Liver (tissue), 3 donors: ENCODE results near the gene L3MBTL3.

Experiments used
- EGR1 ChIP-seq, 2 donors: IDR thresholded peaks; 2 replicates each; pipeline ENCODE4 v1.6.1; 2016 to 2018; ENCODE audit warnings: antibody characterized with exemption in 2 of 2, low read depth in 2 of 2
- FOXA2 ChIP-seq: IDR thresholded peaks from 2 replicates; pipeline ENCODE4 v1.6.1; 2016; ENCODE audit warnings: antibody characterized with exemption
- GABPA ChIP-seq, 2 donors: IDR thresholded peaks in 1 of 2; conservative IDR thresholded peaks in 1 of 2; 2 replicates each; pipeline ENCODE4 v1.6.1; 2016; ENCODE audit warnings: antibody characterized with exemption in 2 of 2, mild to moderate bottlenecking in 1 of 2, moderate library complexity in 1 of 2
- HNF4A ChIP-seq, 2 donors: conservative IDR thresholded peaks; 2 replicates each; pipeline ENCODE4 v1.6.1; 2016; ENCODE audit warnings: antibody characterized with exemption in 2 of 2, mild to moderate bottlenecking in 2 of 2
- NR2F2 ChIP-seq: IDR thresholded peaks from 2 replicates; pipeline ENCODE4 v1.6.1; 2016; ENCODE audit warnings: antibody characterized with exemption
- RAD21 ChIP-seq, 2 donors: IDR thresholded peaks; 2 replicates each; pipeline ENCODE4 v1.6.1; 2016; ENCODE audit warnings: antibody characterized with exemption in 2 of 2, mild to moderate bottlenecking in 2 of 2
- RXRA ChIP-seq, 2 donors: IDR thresholded peaks; 2 replicates each; pipeline ENCODE4 v1.6.1; 2017 to 2018; ENCODE audit warnings: antibody characterized with exemption in 2 of 2, mild to moderate bottlenecking in 1 of 2
- TF ChIP-seq, protein P1 (sequence below): fragments of 150-350 bp; IDR thresholded peaks from 2 replicates; pipeline ENCODE4 v1.5.1; 2017; ENCODE audit warnings: improper control_type of control experiment, low read depth, low read length; ENCODE audit not compliant: missing input control
- TF ChIP-seq, protein P2 (sequence below): IDR thresholded peaks from 2 replicates; pipeline ENCODE4 v1.6.1; 2016; ENCODE audit warnings: antibody characterized with exemption, mild to moderate bottlenecking
- TF ChIP-seq, protein P3 (sequence below): IDR thresholded peaks from 2 replicates; pipeline ENCODE4 v1.6.1; 2016; ENCODE audit warnings: antibody characterized with exemption
- TF ChIP-seq, protein P4 (sequence below): IDR thresholded peaks from 2 replicates; pipeline ENCODE4 v1.6.1; 2016; ENCODE audit warnings: antibody characterized with exemption
- donor health status: healthy.
- donor health status: healthy.

DNA sequence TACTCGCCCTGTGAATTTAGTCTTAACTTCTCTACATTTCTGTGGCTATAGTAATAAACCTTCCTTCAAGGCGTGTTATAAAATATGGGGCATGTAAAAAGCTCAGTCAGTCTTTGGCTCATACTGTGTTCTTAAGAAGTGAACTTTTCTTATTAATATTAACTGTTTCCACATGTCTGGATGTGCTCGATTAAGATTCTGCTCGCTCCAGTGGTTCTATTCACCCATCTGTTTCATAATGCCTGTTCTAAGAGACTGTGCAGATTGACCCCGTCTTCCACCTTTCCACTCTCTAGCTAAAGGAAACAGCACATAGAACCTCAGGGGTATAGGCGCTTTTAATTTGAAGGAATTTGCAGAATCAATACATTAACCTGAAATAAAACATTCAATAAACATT is 99.9 kb downstream of the L3MBTL3 start:
- TF ChIP-seq, protein P1, sequence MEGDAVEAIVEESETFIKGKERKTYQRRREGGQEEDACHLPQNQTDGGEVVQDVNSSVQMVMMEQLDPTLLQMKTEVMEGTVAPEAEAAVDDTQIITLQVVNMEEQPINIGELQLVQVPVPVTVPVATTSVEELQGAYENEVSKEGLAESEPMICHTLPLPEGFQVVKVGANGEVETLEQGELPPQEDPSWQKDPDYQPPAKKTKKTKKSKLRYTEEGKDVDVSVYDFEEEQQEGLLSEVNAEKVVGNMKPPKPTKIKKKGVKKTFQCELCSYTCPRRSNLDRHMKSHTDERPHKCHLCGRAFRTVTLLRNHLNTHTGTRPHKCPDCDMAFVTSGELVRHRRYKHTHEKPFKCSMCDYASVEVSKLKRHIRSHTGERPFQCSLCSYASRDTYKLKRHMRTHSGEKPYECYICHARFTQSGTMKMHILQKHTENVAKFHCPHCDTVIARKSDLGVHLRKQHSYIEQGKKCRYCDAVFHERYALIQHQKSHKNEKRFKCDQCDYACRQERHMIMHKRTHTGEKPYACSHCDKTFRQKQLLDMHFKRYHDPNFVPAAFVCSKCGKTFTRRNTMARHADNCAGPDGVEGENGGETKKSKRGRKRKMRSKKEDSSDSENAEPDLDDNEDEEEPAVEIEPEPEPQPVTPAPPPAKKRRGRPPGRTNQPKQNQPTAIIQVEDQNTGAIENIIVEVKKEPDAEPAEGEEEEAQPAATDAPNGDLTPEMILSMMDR: no peak
- TF ChIP-seq NR2F2: no peak
- TF ChIP-seq RAD21 (IDR thresholded peaks at IDR 0.05): no peak
- TF ChIP-seq, protein P2, sequence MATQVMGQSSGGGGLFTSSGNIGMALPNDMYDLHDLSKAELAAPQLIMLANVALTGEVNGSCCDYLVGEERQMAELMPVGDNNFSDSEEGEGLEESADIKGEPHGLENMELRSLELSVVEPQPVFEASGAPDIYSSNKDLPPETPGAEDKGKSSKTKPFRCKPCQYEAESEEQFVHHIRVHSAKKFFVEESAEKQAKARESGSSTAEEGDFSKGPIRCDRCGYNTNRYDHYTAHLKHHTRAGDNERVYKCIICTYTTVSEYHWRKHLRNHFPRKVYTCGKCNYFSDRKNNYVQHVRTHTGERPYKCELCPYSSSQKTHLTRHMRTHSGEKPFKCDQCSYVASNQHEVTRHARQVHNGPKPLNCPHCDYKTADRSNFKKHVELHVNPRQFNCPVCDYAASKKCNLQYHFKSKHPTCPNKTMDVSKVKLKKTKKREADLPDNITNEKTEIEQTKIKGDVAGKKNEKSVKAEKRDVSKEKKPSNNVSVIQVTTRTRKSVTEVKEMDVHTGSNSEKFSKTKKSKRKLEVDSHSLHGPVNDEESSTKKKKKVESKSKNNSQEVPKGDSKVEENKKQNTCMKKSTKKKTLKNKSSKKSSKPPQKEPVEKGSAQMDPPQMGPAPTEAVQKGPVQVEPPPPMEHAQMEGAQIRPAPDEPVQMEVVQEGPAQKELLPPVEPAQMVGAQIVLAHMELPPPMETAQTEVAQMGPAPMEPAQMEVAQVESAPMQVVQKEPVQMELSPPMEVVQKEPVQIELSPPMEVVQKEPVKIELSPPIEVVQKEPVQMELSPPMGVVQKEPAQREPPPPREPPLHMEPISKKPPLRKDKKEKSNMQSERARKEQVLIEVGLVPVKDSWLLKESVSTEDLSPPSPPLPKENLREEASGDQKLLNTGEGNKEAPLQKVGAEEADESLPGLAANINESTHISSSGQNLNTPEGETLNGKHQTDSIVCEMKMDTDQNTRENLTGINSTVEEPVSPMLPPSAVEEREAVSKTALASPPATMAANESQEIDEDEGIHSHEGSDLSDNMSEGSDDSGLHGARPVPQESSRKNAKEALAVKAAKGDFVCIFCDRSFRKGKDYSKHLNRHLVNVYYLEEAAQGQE: no peak
- TF ChIP-seq GABPA (IDR thresholded peaks at IDR 0.05 in 1 of 2, conservative IDR thresholded peaks at IDR 0.05 in 1 of 2): no peak
- TF ChIP-seq HNF4A (conservative IDR thresholded peaks at IDR 0.05): no peak
- no peak for TF ChIP-seq FOXA2
- no peak for TF ChIP-seq RXRA (IDR thresholded peaks at IDR 0.05)
- TF ChIP-seq, protein P3, sequence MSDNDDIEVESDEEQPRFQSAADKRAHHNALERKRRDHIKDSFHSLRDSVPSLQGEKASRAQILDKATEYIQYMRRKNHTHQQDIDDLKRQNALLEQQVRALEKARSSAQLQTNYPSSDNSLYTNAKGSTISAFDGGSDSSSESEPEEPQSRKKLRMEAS: no peak
- TF ChIP-seq, protein P4, sequence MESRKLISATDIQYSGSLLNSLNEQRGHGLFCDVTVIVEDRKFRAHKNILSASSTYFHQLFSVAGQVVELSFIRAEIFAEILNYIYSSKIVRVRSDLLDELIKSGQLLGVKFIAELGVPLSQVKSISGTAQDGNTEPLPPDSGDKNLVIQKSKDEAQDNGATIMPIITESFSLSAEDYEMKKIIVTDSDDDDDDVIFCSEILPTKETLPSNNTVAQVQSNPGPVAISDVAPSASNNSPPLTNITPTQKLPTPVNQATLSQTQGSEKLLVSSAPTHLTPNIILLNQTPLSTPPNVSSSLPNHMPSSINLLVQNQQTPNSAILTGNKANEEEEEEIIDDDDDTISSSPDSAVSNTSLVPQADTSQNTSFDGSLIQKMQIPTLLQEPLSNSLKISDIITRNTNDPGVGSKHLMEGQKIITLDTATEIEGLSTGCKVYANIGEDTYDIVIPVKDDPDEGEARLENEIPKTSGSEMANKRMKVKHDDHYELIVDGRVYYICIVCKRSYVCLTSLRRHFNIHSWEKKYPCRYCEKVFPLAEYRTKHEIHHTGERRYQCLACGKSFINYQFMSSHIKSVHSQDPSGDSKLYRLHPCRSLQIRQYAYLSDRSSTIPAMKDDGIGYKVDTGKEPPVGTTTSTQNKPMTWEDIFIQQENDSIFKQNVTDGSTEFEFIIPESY: no peak
- no peak for TF ChIP-seq EGR1 (IDR thresholded peaks at IDR 0.05; ENCODE audit: low read depth in 2 of 2)
